ENCODE measurements around the gene RPS23.

Gene RPS23

DNA sequence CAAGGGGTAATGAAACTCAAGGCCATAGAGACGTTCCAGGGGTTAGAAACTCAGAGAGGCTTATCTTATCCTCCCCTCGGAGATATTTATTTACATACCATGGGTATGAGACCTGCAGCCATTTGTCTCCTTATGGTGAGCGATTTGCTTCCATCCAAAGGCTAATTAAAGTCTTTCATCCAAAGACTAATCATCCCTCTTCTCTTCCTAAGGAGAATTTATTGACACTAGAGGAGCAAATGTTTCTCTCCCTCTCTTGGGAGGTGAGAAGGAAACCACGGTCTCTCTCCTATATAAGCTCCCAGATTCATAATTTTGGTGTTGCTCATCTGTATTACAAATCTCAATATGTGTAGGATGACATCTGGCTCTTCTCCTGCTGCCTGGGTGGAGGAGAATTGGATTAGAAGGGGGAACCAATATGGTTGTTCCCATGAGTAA is 31.0 kb upstream of the RPS23 start:
- H3K27me3 Mint-ChIP-seq (ENCODE audit: low read depth), result no peaks in the 10 kb centered on the region
- no peak for TF ChIP-seq CTCF (IDR thresholded peaks at IDR 0.05; ENCODE audit: unreplicated experiment in 3 of 3)
- no peak overlapping the region for H3K4me3 Mint-ChIP-seq
- peaks cover 11% of the 10 kb centered on the region for H3K9me3 Mint-ChIP-seq
- peaks cover 10% of the 10 kb centered on the region for H3K36me3 Mint-ChIP-seq (ENCODE audit: low read depth)
- H3K27ac Mint-ChIP-seq, result peak overlapping the region in 1 of 3 experiments; percentile 40
- H3K4me1 Mint-ChIP-seq, result peaks cover 17% of the 10 kb centered on the region

DNA sequence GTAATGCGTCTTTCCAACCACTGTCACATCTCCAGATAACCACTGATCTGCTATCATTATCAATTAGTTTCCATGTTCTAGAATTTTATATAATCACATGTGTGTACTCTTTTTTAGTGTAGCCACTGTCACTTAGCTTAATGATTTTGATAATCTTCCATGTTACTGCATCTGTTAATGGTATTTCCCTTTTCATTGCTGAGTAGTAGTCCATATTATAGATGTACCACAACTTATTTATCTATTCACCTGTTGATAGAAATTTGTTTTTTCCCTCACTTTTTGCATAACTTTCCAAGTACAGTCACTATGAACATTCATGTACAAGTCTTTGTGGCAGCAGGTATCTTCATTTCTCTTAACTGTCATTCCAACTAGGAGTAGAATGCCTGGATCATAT is 30.3 kb upstream of the RPS23 start:
- no peak for TF ChIP-seq CTCF (IDR thresholded peaks at IDR 0.05; ENCODE audit: unreplicated experiment in 3 of 3)
- Mint-ChIP-seq H3K4me3 (no peak overlapping the region), H3K4me1 (peaks cover 17% of the 10 kb centered on the region), H3K27me3 (ENCODE audit: low read depth) (no peaks in the 10 kb centered on the region), H3K9me3 (peaks cover 11% of the 10 kb centered on the region), H3K36me3 (ENCODE audit: low read depth) (peaks cover 10% of the 10 kb centered on the region), H3K27ac (no peak overlapping the region)

DNA sequence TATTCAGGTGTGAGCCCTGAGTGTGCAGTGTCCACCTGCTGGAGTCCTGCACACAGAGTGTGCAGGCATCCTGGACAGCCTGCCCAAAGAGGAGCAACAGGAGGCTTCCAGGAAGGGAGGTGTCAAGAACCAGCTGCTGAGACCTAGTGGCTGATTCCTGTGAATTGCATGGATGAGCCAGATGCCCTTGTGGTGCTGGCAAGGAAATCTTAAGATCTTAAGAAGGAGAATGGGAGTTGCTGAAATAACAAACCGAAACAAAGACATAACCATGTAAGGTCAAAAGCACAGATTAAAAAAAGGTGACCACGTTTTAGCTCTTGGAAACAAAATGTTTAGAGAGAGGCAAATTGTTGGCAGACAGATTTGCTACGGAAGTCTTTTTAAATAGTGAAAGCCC is 29.3 kb upstream of the RPS23 start:
- no peak for TF ChIP-seq CTCF (IDR thresholded peaks at IDR 0.05; ENCODE audit: unreplicated experiment in 3 of 3)
- H3K4me3 Mint-ChIP-seq, result no peak overlapping the region
- H3K9me3 Mint-ChIP-seq, result peaks cover 11% of the 10 kb centered on the region
- H3K27me3 Mint-ChIP-seq (ENCODE audit: low read depth), result no peaks in the 10 kb centered on the region
- H3K27ac Mint-ChIP-seq, result peak overlapping the region in 1 of 3 experiments; percentile 30
- H3K36me3 Mint-ChIP-seq (ENCODE audit: low read depth), result peaks cover 10% of the 10 kb centered on the region
- H3K4me1 Mint-ChIP-seq, result peaks cover 9% of the 10 kb centered on the region

- Mint-ChIP-seq H3K36me3 (ENCODE audit: low read depth) (peaks cover 10% of the 10 kb centered on the region), H3K4me1 (peaks cover 6% of the 10 kb centered on the region), H3K27ac (no peak overlapping the region), H3K4me3 (no peak overlapping the region), H3K9me3 (peaks cover 11% of the 10 kb centered on the region), H3K27me3 (ENCODE audit: low read depth) (no peaks in the 10 kb centered on the region)
- no peak for TF ChIP-seq CTCF (IDR thresholded peaks at IDR 0.05; ENCODE audit: unreplicated experiment in 3 of 3)
Measured at GRCh38 chr5:82306151-82306550, 28.0 kb upstream of the RPS23 start.

DNA sequence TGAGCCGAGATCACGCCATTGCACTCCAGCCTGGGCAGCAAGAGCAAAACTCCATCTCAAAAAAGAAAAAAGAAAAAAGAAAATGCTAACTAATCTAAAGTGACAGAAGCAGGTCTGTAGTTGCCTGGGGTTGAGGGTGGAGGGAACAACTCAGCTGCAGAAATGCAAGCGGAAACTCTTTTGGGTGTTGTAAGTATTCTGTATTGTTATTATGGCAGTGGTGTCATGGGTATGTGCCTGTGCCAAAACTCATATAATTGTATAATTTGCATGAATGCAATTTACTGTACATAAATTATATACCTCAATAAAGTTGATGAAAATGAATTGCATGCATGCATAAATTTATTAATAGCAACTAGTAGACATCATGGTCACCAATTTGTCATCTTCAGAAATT is 23.0 kb upstream of the RPS23 start:
- H3K9me3 Mint-ChIP-seq, result no peaks in the 10 kb centered on the region
- H3K4me3 Mint-ChIP-seq, result no peak overlapping the region
- H3K4me1 Mint-ChIP-seq, result no peaks in the 10 kb centered on the region
- no peak overlapping the region for H3K27ac Mint-ChIP-seq
- H3K36me3 Mint-ChIP-seq (ENCODE audit: low read depth), result no peaks in the 10 kb centered on the region
- H3K27me3 Mint-ChIP-seq (ENCODE audit: low read depth), result no peaks in the 10 kb centered on the region
- no peak for TF ChIP-seq CTCF (IDR thresholded peaks at IDR 0.05; ENCODE audit: unreplicated experiment in 3 of 3)

- no peak for TF ChIP-seq CTCF (IDR thresholded peaks at IDR 0.05; ENCODE audit: unreplicated experiment in 3 of 3)
- Mint-ChIP-seq H3K36me3 (ENCODE audit: low read depth) (no peaks in the 10 kb centered on the region), H3K4me3 (no peak overlapping the region), H3K27me3 (ENCODE audit: low read depth) (no peaks in the 10 kb centered on the region), H3K4me1 (peaks cover 4% of the 10 kb centered on the region), H3K27ac (no peak overlapping the region), H3K9me3 (no peaks in the 10 kb centered on the region)
Measured at GRCh38 chr5:82298668-82299067, 20.5 kb upstream of the RPS23 start.
